ENCODE measurements around the gene HIGD1A.

HIGD1A gene

DNA sequence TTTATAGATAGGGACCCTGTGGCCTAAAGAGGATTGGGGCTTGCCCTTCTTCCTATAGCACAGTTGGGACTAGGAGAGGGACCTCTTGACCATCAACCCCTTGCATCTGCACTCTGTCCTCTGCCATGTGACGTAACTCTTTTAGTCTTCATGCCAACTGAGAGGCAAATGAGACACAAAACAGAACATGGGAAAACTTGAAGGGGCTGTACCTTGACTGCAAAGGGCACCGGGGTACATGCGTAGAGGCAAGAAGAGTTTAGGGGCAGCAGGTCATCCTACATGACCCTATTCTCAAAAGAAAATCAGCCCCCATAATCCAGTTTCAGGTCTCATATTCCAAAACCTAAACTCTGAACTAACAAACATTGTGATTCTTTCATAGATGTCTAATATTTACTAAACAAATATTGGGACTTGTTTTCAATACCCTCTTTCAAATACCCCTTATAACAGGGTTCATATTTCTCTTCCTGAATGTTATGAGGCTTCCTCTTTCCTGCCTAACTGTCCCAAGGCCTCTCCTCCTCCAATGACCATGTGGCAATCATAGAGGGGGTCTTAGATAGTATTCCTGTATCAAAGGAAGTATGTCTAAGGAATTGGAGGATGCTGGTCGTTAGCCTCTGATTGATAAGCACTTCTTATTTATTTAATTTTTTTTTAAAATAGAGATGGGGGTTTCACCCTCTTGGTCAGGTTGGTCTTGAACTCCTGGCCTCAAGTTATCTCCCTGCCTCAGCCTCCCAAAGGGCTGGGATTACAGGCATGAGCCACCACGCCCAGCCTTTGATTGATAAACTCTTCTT lies 25.5 kb upstream of the HIGD1A start:
- no peak for DNase-seq (ENCODE audit: low read depth)
- TF ChIP-seq, protein P1, sequence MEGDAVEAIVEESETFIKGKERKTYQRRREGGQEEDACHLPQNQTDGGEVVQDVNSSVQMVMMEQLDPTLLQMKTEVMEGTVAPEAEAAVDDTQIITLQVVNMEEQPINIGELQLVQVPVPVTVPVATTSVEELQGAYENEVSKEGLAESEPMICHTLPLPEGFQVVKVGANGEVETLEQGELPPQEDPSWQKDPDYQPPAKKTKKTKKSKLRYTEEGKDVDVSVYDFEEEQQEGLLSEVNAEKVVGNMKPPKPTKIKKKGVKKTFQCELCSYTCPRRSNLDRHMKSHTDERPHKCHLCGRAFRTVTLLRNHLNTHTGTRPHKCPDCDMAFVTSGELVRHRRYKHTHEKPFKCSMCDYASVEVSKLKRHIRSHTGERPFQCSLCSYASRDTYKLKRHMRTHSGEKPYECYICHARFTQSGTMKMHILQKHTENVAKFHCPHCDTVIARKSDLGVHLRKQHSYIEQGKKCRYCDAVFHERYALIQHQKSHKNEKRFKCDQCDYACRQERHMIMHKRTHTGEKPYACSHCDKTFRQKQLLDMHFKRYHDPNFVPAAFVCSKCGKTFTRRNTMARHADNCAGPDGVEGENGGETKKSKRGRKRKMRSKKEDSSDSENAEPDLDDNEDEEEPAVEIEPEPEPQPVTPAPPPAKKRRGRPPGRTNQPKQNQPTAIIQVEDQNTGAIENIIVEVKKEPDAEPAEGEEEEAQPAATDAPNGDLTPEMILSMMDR (IDR thresholded peaks at IDR 0.05; ENCODE audit: control insufficient read depth, extremely low read depth, insufficient read depth): no peak
- no peak overlapping the region for H3K4me3 ChIP-seq (ENCODE audit: low read depth, low read length)

DNA sequence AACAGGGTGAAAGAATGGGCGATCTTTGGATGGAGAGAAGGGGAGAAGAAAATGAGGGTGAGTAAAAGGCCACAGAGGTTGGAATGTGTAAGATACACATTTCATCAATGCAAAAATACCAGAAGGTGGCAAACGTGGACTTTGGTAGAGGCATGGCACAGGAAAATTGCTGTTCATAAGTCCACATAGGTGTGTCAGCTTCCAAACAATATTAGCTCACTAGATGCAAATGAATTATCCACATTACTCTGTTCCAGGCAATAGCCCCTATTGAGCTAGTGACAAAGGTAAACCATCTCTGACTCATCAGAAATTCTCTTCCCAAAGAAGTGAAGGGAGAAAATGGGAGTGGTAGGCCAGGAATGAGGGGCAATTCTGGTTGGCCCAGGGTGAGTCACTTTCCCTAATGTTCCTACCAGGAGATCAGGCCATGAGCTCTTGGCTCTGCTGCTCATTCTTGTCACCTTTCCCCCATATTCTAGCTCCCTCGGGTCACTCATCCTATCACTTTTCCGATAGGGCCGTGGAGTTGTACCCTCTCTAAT lies 24.9 kb upstream of the HIGD1A start:
- no peak overlapping the region for H3K4me3 ChIP-seq (ENCODE audit: low read depth, low read length)
- TF ChIP-seq, protein P1 (IDR thresholded peaks at IDR 0.05; ENCODE audit: control insufficient read depth, extremely low read depth, insufficient read depth): no peak
- DNase-seq (ENCODE audit: low read depth): no peak

DNA sequence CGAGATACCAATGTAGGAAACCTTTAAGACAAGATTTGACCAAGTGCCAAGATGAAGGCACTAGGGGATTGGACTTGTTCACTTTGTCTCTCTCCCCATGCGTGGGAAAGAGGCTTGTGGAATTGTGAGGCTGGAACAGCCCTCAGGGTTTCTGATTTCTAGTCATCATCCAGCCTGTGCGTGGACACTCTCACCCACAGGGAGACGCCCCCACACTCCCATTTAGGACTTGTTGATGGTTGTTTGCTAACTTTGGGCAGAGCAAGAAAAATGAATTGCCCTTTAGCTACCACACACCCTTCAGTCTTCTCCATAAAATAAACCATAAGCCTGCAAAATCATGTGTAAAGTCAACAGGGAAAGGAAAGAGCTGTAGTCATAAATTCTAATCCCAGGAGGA lies 23.4 kb upstream of the HIGD1A start:
- H3K4me3 ChIP-seq (ENCODE audit: low read depth, low read length): no peak overlapping the region
- TF ChIP-seq, protein P1 (IDR thresholded peaks at IDR 0.05; ENCODE audit: control insufficient read depth, extremely low read depth, insufficient read depth): no peak
- DNase-seq (ENCODE audit: low read depth): no peak

GRCh38 chr3:42827023-42827422 lies 22.7 kb upstream of the HIGD1A start:
- no peak for DNase-seq (ENCODE audit: low read depth)
- TF ChIP-seq, protein P1 (IDR thresholded peaks at IDR 0.05; ENCODE audit: control insufficient read depth, extremely low read depth, insufficient read depth): no peak
- H3K4me3 ChIP-seq (ENCODE audit: low read depth, low read length): no peak overlapping the region

- TF ChIP-seq, protein P1 (IDR thresholded peaks at IDR 0.05; ENCODE audit: control insufficient read depth, extremely low read depth, insufficient read depth): no peak
- no peak for DNase-seq (ENCODE audit: low read depth)
- no peak overlapping the region for H3K4me3 ChIP-seq (ENCODE audit: low read depth, low read length)
Measured at GRCh38 chr3:42826141-42826540, 21.9 kb upstream of the HIGD1A start.

DNA sequence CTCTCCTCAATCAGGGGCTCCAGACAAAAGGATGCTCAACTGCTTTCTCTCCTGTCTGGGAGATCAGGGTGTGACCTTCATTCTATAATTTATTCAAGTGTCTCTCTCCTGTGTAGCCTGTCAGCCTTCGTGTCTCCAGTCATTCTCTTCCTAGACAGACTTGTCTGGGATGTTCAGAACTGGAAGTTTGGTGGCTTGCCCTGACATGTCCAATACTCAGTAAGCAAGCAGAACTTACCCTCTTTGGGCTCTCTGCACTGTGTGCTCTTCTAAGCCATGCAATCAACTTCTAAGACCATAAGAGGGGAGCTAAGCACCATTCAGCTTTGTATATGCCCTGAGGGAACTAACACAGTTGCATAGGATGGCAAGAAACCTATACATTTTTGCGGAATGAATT lies 19.1 kb upstream of the HIGD1A start:
- DNase-seq (ENCODE audit: low read depth): no peak

More for the DNA sequence above, 19.1 kb upstream of the HIGD1A start:
- TF ChIP-seq, protein P1 (IDR thresholded peaks at IDR 0.05; ENCODE audit: control insufficient read depth, extremely low read depth, insufficient read depth): no peak
- no peak overlapping the region for H3K4me3 ChIP-seq (ENCODE audit: low read depth, low read length)
